K562 (cell line): ENCODE results near the gene GATB. TPM values are rescaled to one million over a fixed set of nuclear protein-coding genes. Genes with fewer than 3 reads are reported as not detected.

Experiments used
- ATAC-seq: fragments of 200-7000 bp; cut with Tn5 transposase; 3 replicates; pipeline ENCODE4 v1.9.1; 2020; ENCODE audit warnings: moderate library complexity
- BruUV-seq: library from RNA; stranded (reverse); fragments of 400-500 nt; replicated peaks from 2 replicates; lab custom pipeline; 2021; lab: Mats Ljungman, UMichigan
- CTCF ChIA-PET: fragments of 300-600 bp; formaldehyde crosslinking; extraction: SDS; loops from one replicate; lab custom pipeline; 2021; ENCODE audit warnings: low intra/inter-chr PET ratio; lab: Yijun Ruan, JAX
- POLR2A ChIA-PET: fragments of 300-600, 350-650 bp; sonication (Branson Sonifier 250); formaldehyde crosslinking; extraction: SDS; loops from one replicate; lab custom pipeline; 2021; ENCODE audit warnings: antibody characterized with exemption, inconsistent platforms; lab: Yijun Ruan, JAX
- DNase-seq, 4 experiments: peaks; one replicate each; pipeline versions ENCODE4 v3.0.0 to v3.0.0-alpha.2; 2011 to 2018; ENCODE audit warnings: low spot score in 3 of 4, mixed read lengths in 3 of 4; ENCODE audit errors: extremely low read depth in 1 of 4
- FAIRE-seq: peaks from 2 replicates; lab custom pipeline; 2011; peaks lifted over from hg19 to GRCh38; lab: Jason Lieb, UNC
- H2AFZ ChIP-seq: 2 replicates; pipeline ENCODE4 v1.6.0; 2011; ENCODE audit warnings: low read depth, low read length, control low read depth, inconsistent platforms
- H3K27ac ChIP-seq: fragments of 200-600 bp; 3 replicates; pipeline ENCODE4 v1.8.0; 2011; ENCODE audit warnings: low read depth, mild to moderate bottlenecking, control low read depth, inconsistent platforms, low read length, moderate library complexity, mixed read lengths; ENCODE audit errors: extremely low read depth
- H3K27me3 ChIP-seq, 2 experiments: fragments of 300-600 bp in 1 of 2; 2 replicates in 1 of 2; 3 replicates in 1 of 2; pipeline versions ENCODE4 v1.6.0 to v1.8.0; 2011; ENCODE audit warnings: inconsistent platforms in 2 of 2, low read length in 2 of 2, mild to moderate bottlenecking in 1 of 2, mixed read lengths in 1 of 2, moderate library complexity in 1 of 2; ENCODE audit not compliant: control insufficient read depth in 2 of 2, insufficient read depth in 2 of 2
- H3K36me3 ChIP-seq: fragments of 300-600 bp; 3 replicates; pipeline ENCODE4 v1.8.0; 2011; ENCODE audit warnings: mild to moderate bottlenecking, low read length, inconsistent platforms; ENCODE audit not compliant: control insufficient read depth, insufficient read depth
- H3K4me1 ChIP-seq, 2 experiments: fragments of 200-600 bp in 1 of 2; replicated peaks in 1 of 2; 2 replicates in 1 of 2; 3 replicates in 1 of 2; pipeline versions ENCODE4 v1.5.1 to v1.8.0; 2011; ENCODE audit warnings: inconsistent platforms in 2 of 2, low read length in 2 of 2, mild to moderate bottlenecking in 1 of 2, mixed read lengths in 1 of 2, moderate library complexity in 1 of 2; ENCODE audit not compliant: control insufficient read depth in 2 of 2, insufficient read depth in 2 of 2
- H3K4me2 ChIP-seq: 2 replicates; pipeline ENCODE4 v1.6.1; 2011; ENCODE audit warnings: low read length, control low read depth, inconsistent platforms, mixed read lengths; ENCODE audit not compliant: insufficient read depth
- H3K4me3 ChIP-seq: fragments of 200-600 bp; sonication (generic), shearing (Covaris generic); 2 replicates; pipeline ENCODE4 v1.5.1; 2016; ENCODE audit warnings: control low read depth, inconsistent platforms
- H3K79me2 ChIP-seq: fragments of 200-600 bp; 3 replicates; pipeline ENCODE4 v1.8.0; 2011; ENCODE audit warnings: low read length, inconsistent platforms; ENCODE audit not compliant: control insufficient read depth, insufficient read depth
- H3K9ac ChIP-seq, 2 experiments: 2 replicates each; pipeline versions ENCODE4 v1.6.0 to v1.6.1; 2011; ENCODE audit warnings: low read depth in 2 of 2, low read length in 2 of 2, control low read depth in 1 of 2, inconsistent platforms in 1 of 2, mild to moderate bottlenecking in 1 of 2, mixed read lengths in 1 of 2; ENCODE audit not compliant: insufficient read depth in 1 of 2
- H3K9me1 ChIP-seq: one replicate; pipeline ENCODE4 v1.6.0; 2011; ENCODE audit warnings: inconsistent platforms, mild to moderate bottlenecking, low read length, moderate library complexity; ENCODE audit not compliant: control insufficient read depth, insufficient read depth
- H3K9me3 ChIP-seq: replicated peaks from 2 replicates; pipeline ENCODE4 v1.5.1; 2011; ENCODE audit warnings: low read depth, low read length, inconsistent platforms; ENCODE audit not compliant: control insufficient read depth, insufficient read depth
- H4K20me1 ChIP-seq: replicated peaks from 2 replicates; pipeline ENCODE4 v1.6.1; 2011; ENCODE audit warnings: low read length, inconsistent platforms, mixed read lengths; ENCODE audit not compliant: control insufficient read depth, insufficient read depth
- SMARCA5 ChIP-seq: fragments of 450-650 bp; IDR thresholded peaks from 2 replicates; pipeline ENCODE4 v1.6.1; 2016
- USF1 ChIP-seq: sonication (generic); formaldehyde crosslinking; IDR thresholded peaks from 2 replicates; pipeline ENCODE4 v1.9.0; 2022; ENCODE audit warnings: mild to moderate bottlenecking, missing genetic modification reagents
- ZBTB40 ChIP-seq, 2 experiments: fragments of 450-650 bp in 1 of 2; sonication (generic) in 1 of 2; formaldehyde crosslinking in 1 of 2; IDR thresholded peaks; 2 replicates each; pipeline versions ENCODE4 v1.7.1 to v1.9.0; 2016 to 2022; ENCODE audit warnings: inconsistent platforms in 1 of 2, mild to moderate bottlenecking in 1 of 2, missing genetic modification reagents in 1 of 2
- ZNF695 ChIP-seq: fragments of 450-650 bp; formaldehyde crosslinking; IDR thresholded peaks from 2 replicates; pipeline ENCODE4 v1.4.0; 2020; ENCODE audit warnings: mild to moderate bottlenecking, moderate library complexity
- WGBS: fragments of 100-300 bp; shearing (Covaris generic); methylation state at CpG from one replicate; pipeline ENCODE4 v1.1.6; 2016; ENCODE audit warnings: low coverage, mixed read lengths; ENCODE audit not compliant: insufficient coverage; ENCODE audit errors: missing lambda C conversion rate; 5-methylcytosine and 5-hydroxymethylcytosine counted together
- in situ Hi-C: fragments of 300-500 bp; cut with MboI; formaldehyde crosslinking; loops from 4 replicates; pipeline ENCODE4 v1.15.0; 2018; ENCODE audit warnings: inconsistent platforms, mixed read lengths
- intact Hi-C: fragments of 100-400 bp; cut with micrococcal nuclease; formaldehyde crosslinking; loops from 2 replicates; pipeline ENCODE4 v1.14.2; 2022
- polyA plus RNA-seq, 8 experiments: library from polyadenylated mRNA; depleted of rRNA in 4 of 8; stranded (reverse) in 5 of 8; unstranded in 3 of 8; fragments of >200 nt; fragmentation: Nextera tagmentation in 2 of 8; fragmentation: Illumina TruSeq in 1 of 8; extraction: Ambion mirVana in 2 of 8; extraction: Trizol in 1 of 8; gene quantifications; 2 replicates each; pipeline versions ENCODE4 v1.2.1 to v1.2.3, GENCODE V29; 2011 to 2014; ENCODE audit warnings: inconsistent platforms in 1 of 8, missing spikeins in 1 of 8
- total RNA-seq, 7 experiments: library from RNA; depleted of rRNA in 6 of 7; stranded (reverse); fragments of >200 nt in 6 of 7; fragmentation: Illumina TruSeq in 2 of 7; extraction: Trizol in 2 of 7; gene quantifications; 2 replicates each; pipeline versions ENCODE4 v1.2.1 to v1.2.3, GENCODE V29; 2011 to 2021; ENCODE audit warnings: low replicate concordance in 1 of 7
- TF ChIP-seq, protein P1 (sequence below): fragments of 200-800 bp; sonication (Bioruptor generic); IDR thresholded peaks from 2 replicates; pipeline ENCODE4 v1.6.1; 2017; ENCODE audit warnings: missing genetic modification characterization, missing compliant biosample characterization
- TF ChIP-seq, protein P2 (sequence below): fragments of 250-450 bp; sonication (Bioruptor Pico); IDR thresholded peaks from 2 replicates; pipeline ENCODE4 v1.5.0; 2020; ENCODE audit warnings: mild to moderate bottlenecking

The GATB gene
- total and polyA plus RNA-seq, 9 of the 15 experiments (the other 6 are each of a cell fraction or from before 2014, with no cell fraction given) = 15.3 to 31.8 (median 26.2) TPM

DNA sequence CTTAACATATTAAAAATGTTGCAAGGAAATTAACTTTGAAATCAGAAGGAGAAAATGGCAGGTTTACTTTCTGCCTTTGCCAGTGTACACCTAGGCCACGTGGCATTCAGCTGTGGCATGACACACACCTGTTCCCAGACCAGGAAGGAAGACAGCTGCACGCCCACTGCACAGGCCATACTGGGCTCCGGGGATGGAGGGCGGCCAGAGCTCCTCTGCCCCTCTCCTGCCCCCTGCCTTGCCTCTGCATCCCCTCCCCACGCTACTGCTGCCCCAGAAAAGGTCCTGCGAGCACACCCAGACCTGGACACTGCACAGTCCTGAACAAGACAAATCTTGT, 68.4 kb downstream of the GATB start:
- CTCF ChIA-PET = no interaction called here
- ATAC-seq (no peak), DNase-seq (no peak), FAIRE-seq (no peak)
- Histone ChIP-seq H3K36me3 (peaks cover 4% of the 10 kb centered on the region; the same call in 1 of the 3 replicates), H3K27ac (no peak overlapping the region), H3K4me3 (no peak overlapping the region), H2AFZ (no peak overlapping the region), H3K79me2 (no peaks in the 10 kb centered on the region), H3K9me1 (no peaks in the 10 kb centered on the region), H3K27me3 (no peaks in the 10 kb centered on the region), H3K9me3 (no peaks in the 10 kb centered on the region), H3K4me2 (no peak overlapping the region), H3K4me1 (peaks cover 0 to 4% of the 10 kb centered on the region in 2 experiments; a peak in 1 of 5 replicates), H3K9ac (no peak overlapping the region), H4K20me1 (no peaks in the 10 kb centered on the region)
- intact Hi-C loops = no loop called here
- POLR2A ChIA-PET = no interaction called here
- in situ Hi-C loops = no loop called here
- BruUV-seq = no TSS peak
- WGBS = 60% methylated on average over 6 of the region's 6 CpGs
- TF ChIP-seq USF1 = no peak
- TF ChIP-seq ZNF695 (CRISPR knock-in tag) = no peak
- no peak for TF ChIP-seq SMARCA5
- TF ChIP-seq, protein P1, sequence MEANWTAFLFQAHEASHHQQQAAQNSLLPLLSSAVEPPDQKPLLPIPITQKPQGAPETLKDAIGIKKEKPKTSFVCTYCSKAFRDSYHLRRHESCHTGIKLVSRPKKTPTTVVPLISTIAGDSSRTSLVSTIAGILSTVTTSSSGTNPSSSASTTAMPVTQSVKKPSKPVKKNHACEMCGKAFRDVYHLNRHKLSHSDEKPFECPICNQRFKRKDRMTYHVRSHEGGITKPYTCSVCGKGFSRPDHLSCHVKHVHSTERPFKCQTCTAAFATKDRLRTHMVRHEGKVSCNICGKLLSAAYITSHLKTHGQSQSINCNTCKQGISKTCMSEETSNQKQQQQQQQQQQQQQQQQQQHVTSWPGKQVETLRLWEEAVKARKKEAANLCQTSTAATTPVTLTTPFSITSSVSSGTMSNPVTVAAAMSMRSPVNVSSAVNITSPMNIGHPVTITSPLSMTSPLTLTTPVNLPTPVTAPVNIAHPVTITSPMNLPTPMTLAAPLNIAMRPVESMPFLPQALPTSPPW (CRISPR knock-in tag) = no peak
- TF ChIP-seq, protein P2, sequence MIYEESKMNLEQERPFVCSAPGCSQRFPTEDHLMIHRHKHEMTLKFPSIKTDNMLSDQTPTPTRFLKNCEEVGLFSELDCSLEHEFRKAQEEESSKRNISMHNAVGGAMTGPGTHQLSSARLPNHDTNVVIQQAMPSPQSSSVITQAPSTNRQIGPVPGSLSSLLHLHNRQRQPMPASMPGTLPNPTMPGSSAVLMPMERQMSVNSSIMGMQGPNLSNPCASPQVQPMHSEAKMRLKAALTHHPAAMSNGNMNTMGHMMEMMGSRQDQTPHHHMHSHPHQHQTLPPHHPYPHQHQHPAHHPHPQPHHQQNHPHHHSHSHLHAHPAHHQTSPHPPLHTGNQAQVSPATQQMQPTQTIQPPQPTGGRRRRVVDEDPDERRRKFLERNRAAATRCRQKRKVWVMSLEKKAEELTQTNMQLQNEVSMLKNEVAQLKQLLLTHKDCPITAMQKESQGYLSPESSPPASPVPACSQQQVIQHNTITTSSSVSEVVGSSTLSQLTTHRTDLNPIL = no peak
- TF ChIP-seq ZBTB40 (IDR thresholded peaks at IDR 0.05) = no peak
- TF ChIP-seq ZBTB40 (CRISPR knock-in tag; IDR thresholded peaks at IDR 0.05) = no peak
